Caco-2 (cell line): ENCODE data around the gene XRCC3. TPM values are rescaled to one million over a fixed set of nuclear protein-coding genes. Genes with fewer than 3 reads are reported as not detected.

ENCODE experiments used
- BruUV-seq: library from RNA; stranded (reverse); fragments of 400-500 nt; replicated peaks from 2 replicates; lab custom pipeline; 2021; lab: Mats Ljungman, UMichigan
- CTCF ChIA-PET: fragments of 300-600 bp; sonication (Branson Sonifier 250); formaldehyde crosslinking; loops from one replicate; lab custom pipeline; 2022; ENCODE audit warnings: antibody characterized with exemption; lab: Charles Lee
- POLR2A ChIA-PET: fragments of 300-600 bp; sonication (Branson Sonifier 250); formaldehyde crosslinking; loops from one replicate; lab custom pipeline; 2022; ENCODE audit warnings: antibody characterized with exemption; lab: Charles Lee
- DNase-seq, 2 experiments: peaks; one replicate each; pipeline versions ENCODE4 v3.0.0 to v3.0.0-alpha.2; 2020 to 2022
- H3K27me3 ChIP-seq: replicated peaks from 2 replicates; pipeline ENCODE4 v1.6.0; 2011; ENCODE audit warnings: low read length; ENCODE audit not compliant: control insufficient read depth, insufficient read depth
- H3K36me3 ChIP-seq: 2 replicates; pipeline ENCODE4 v1.5.1; 2011; ENCODE audit warnings: low read length; ENCODE audit not compliant: control insufficient read depth, insufficient read depth
- H3K4me1 ChIP-seq: fragments of 250-450 bp; sonication (Bioruptor Pico); 2 replicates; pipeline ENCODE4 v1.5.1; 2020; ENCODE audit warnings: mild to moderate bottlenecking
- H3K4me3 ChIP-seq: 2 replicates; pipeline ENCODE4 v1.5.1; 2011; ENCODE audit warnings: low read depth, mild to moderate bottlenecking, control low read depth, low read length
- H3K9me3 ChIP-seq: fragments of 250-450 bp; sonication (Bioruptor Pico); 2 replicates; pipeline ENCODE4 v1.5.1; 2020; ENCODE audit warnings: mild to moderate bottlenecking, moderate library complexity
- H3K27ac Mint-ChIP-seq: one replicate; pipeline ENCODE4 v1.8.0; 2022; ENCODE audit warnings: mixed read lengths; ENCODE audit not compliant: unreplicated experiment
- H3K27me3 Mint-ChIP-seq: one replicate; pipeline ENCODE4 v1.8.0; 2022; ENCODE audit warnings: mixed read lengths; ENCODE audit not compliant: insufficient read depth, unreplicated experiment
- H3K36me3 Mint-ChIP-seq: one replicate; pipeline ENCODE4 v1.8.0; 2022; ENCODE audit warnings: mild to moderate bottlenecking, mixed read lengths; ENCODE audit not compliant: insufficient read depth, unreplicated experiment
- H3K4me1 Mint-ChIP-seq: one replicate; pipeline ENCODE4 v1.8.0; 2022; ENCODE audit warnings: low read depth, mixed read lengths; ENCODE audit not compliant: unreplicated experiment
- H3K4me3 Mint-ChIP-seq: one replicate; pipeline ENCODE4 v1.8.0; 2022; ENCODE audit warnings: mild to moderate bottlenecking, moderate library complexity, mixed read lengths; ENCODE audit not compliant: unreplicated experiment
- H3K9me3 Mint-ChIP-seq: one replicate; pipeline ENCODE4 v1.8.0; 2022; ENCODE audit warnings: mixed read lengths; ENCODE audit not compliant: unreplicated experiment
- intact Hi-C: fragments of 100-400 bp; cut with micrococcal nuclease; formaldehyde crosslinking; loops from one replicate; pipeline ENCODE4 v1.10.0; 2022; ENCODE audit not compliant: unreplicated experiment
- total RNA-seq: library from RNA; stranded (reverse); gene quantifications from 2 replicates; pipeline ENCODE4 v1.2.3, GENCODE V29; 2022
- TF ChIP-seq, protein P1 (sequence below), 2 experiments: fragments of 200-600 bp in 1 of 2; IDR thresholded peaks; 1 replicate in 1 of 2; 2 replicates in 1 of 2; pipeline versions ENCODE4 v1.5.1 to v1.8.0; 2011 to 2022; ENCODE audit warnings: antibody characterized with exemption in 1 of 2, control low read depth in 1 of 2, inconsistent platforms in 1 of 2, low read depth in 1 of 2, low read length in 1 of 2, mild to moderate bottlenecking in 1 of 2, moderate library complexity in 1 of 2; ENCODE audit not compliant: insufficient read depth in 1 of 2, severe bottlenecking in 1 of 2, unreplicated experiment in 1 of 2

The XRCC3 gene
- total RNA-seq, 1 experiment from 2014 or later: 44.0 TPM

DNA sequence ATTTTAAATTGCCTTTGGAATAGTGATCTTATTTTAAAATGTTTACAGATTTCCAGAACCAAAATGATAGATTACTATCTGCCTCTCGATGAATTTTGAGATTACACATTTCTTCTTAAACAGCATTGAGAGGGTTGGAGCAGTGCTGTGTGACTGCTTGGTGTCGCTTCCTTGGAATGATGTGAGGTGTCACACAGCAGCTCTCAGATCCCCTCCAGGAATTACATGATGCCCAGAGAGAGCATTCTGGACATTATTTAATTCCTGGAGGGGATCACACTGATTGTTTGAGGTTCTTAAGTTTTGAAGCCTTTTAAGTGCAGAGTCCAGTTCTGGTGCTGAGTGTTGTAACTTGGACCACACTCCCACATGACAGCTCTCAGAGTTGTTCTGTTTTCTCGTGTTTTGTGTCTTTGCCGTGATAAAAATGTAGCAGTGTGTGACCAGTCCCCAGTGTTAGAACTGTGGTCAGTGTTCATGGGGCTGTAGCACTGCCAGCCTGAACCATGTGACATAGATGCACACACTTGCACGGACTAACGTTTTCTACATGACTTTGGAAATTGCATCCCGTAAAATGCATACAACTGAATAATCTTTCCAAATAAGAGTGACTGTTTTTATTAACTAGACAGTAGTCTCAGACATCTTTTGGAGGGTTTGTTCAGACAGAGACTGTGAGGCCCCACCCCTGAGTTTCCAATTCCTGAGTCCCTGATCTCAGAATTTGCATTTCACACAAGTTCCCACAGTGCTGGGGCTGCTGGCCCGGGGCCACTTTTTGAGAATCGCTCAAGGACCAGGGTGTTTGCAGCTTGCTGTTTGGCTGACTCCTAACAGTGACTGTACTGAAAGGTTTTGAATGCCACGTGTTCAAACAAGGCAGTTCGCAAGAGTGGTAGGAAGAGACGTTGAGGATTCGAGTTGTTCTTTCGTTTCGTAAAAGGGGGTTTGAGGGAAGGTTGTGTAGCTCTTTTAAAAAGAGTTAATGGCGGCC is 26.0 kb downstream of the XRCC3 start:
- TF ChIP-seq, protein P1, sequence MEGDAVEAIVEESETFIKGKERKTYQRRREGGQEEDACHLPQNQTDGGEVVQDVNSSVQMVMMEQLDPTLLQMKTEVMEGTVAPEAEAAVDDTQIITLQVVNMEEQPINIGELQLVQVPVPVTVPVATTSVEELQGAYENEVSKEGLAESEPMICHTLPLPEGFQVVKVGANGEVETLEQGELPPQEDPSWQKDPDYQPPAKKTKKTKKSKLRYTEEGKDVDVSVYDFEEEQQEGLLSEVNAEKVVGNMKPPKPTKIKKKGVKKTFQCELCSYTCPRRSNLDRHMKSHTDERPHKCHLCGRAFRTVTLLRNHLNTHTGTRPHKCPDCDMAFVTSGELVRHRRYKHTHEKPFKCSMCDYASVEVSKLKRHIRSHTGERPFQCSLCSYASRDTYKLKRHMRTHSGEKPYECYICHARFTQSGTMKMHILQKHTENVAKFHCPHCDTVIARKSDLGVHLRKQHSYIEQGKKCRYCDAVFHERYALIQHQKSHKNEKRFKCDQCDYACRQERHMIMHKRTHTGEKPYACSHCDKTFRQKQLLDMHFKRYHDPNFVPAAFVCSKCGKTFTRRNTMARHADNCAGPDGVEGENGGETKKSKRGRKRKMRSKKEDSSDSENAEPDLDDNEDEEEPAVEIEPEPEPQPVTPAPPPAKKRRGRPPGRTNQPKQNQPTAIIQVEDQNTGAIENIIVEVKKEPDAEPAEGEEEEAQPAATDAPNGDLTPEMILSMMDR (IDR thresholded peaks at IDR 0.05; ENCODE audit: insufficient read depth in 1 of 2, low read depth in 1 of 2, low read length in 1 of 2, severe bottlenecking in 1 of 2, unreplicated experiment in 1 of 2): no peak
- Histone ChIP-seq H3K4me3 (no peak overlapping the region), H3K4me1 (no peaks in the 10 kb centered on the region), H3K27me3 (no peaks in the 10 kb centered on the region), H3K36me3 (no peaks in the 10 kb centered on the region), H3K9me3 (no peaks in the 10 kb centered on the region)
- no peak overlapping the region for H3K4me3 Mint-ChIP-seq
- ChIA-PET POLR2A (no interaction called here), CTCF (no interaction called here)
- H3K4me1 Mint-ChIP-seq: no peaks in the 10 kb centered on the region
- intact Hi-C loops: no loop called here
- H3K27me3 Mint-ChIP-seq: no peaks in the 10 kb centered on the region
- H3K9me3 Mint-ChIP-seq: no peaks in the 10 kb centered on the region
- no peak for DNase-seq
- H3K27ac Mint-ChIP-seq: no peak overlapping the region
- no TSS peak for BruUV-seq
- H3K36me3 Mint-ChIP-seq: peaks cover 75% of the 10 kb centered on the region

DNA sequence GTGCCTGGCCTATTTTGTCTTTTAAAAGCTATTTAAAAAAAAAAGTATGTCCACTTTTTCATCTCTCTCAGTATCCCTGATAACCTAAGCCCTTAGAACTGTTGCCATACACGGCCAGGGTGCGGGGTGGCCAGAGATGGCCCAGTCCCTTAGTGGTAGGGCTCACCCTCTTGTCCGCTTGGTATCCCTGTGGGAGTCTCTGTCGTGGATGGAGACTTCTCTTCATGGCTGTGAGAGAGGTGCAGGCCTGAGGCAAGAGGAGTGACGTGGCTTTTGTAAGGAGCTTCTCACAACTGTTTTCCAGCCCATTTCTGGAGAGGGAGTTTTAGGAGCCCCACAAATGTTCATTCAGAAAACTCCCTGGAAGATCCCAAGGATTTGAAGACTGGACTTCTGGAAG is 26.8 kb downstream of the XRCC3 start:
- no peaks in the 10 kb centered on the region for H3K4me1 Mint-ChIP-seq
- Histone ChIP-seq H3K36me3 (no peaks in the 10 kb centered on the region), H3K4me3 (no peak overlapping the region), H3K27me3 (no peaks in the 10 kb centered on the region), H3K9me3 (no peaks in the 10 kb centered on the region), H3K4me1 (no peaks in the 10 kb centered on the region)
- no peak overlapping the region for H3K27ac Mint-ChIP-seq
- intact Hi-C loops: no loop called here
- no peak for DNase-seq
- H3K36me3 Mint-ChIP-seq: peaks cover 70% of the 10 kb centered on the region
- no peaks in the 10 kb centered on the region for H3K27me3 Mint-ChIP-seq
- H3K4me3 Mint-ChIP-seq: no peak overlapping the region
- POLR2A ChIA-PET: no interaction called here
- CTCF ChIA-PET: no interaction called here
- BruUV-seq: no TSS peak
- TF ChIP-seq, protein P1 (IDR thresholded peaks at IDR 0.05; ENCODE audit: insufficient read depth in 1 of 2, low read depth in 1 of 2, low read length in 1 of 2, severe bottlenecking in 1 of 2, unreplicated experiment in 1 of 2): no peak
- no peaks in the 10 kb centered on the region for H3K9me3 Mint-ChIP-seq

DNA sequence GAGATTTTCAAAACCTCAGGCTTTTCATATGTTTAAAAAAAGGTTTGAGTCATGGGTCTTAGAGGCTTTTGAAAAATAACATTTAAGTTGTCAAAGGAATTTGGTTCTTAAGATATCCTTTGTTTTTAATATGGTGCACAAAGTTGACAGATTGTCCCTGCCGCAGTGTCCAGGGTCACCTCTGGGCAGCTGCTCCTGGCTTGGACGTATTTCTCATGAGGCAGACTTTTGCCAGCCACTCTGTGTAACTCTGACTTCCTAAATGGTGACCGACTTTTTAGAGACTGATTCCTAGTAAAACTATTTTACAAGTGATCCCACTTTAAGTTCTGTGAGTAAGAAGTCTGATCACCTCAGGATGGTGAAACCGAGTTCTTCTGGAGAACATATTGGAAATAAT is 27.5 kb downstream of the XRCC3 start:
- intact Hi-C loops: no loop called here
- H3K9me3 Mint-ChIP-seq: no peaks in the 10 kb centered on the region
- no peaks in the 10 kb centered on the region for H3K4me1 ChIP-seq
- DNase-seq: no peak
- TF ChIP-seq, protein P1 (IDR thresholded peaks at IDR 0.05; ENCODE audit: insufficient read depth in 1 of 2, low read depth in 1 of 2, low read length in 1 of 2, severe bottlenecking in 1 of 2, unreplicated experiment in 1 of 2): no peak
- POLR2A ChIA-PET: no interaction called here
- CTCF ChIA-PET: no interaction called here
- no peaks in the 10 kb centered on the region for H3K27me3 Mint-ChIP-seq
- H3K9me3 ChIP-seq: no peaks in the 10 kb centered on the region
- no peak overlapping the region for H3K4me3 Mint-ChIP-seq
- BruUV-seq: no TSS peak
- no peaks in the 10 kb centered on the region for H3K4me1 Mint-ChIP-seq
- no peak overlapping the region for H3K4me3 ChIP-seq
- no peaks in the 10 kb centered on the region for H3K36me3 ChIP-seq
- no peak overlapping the region for H3K27ac Mint-ChIP-seq
- H3K36me3 Mint-ChIP-seq: peaks cover 70% of the 10 kb centered on the region
- no peaks in the 10 kb centered on the region for H3K27me3 ChIP-seq
